Activated T-cell treated with anti-CD3 and anti-CD28 coated beads, Interleukin-2, amount 50 U/mL, for 72 hours (primary cell): ENCODE measurements around the gene PTER. TPM values are rescaled to one million over a fixed set of nuclear protein-coding genes. Genes with fewer than 3 reads are reported as not detected.

Source experiments
- ATAC-seq, 2 donors: fragments of 150-1000 bp; cut with Tn5 transposase; replicated peaks in 1 of 2; 2 replicates each; pipeline ENCODE4 v1.10.0; 2021; ENCODE audit warnings: moderate library complexity in 2 of 2, mild to moderate bottlenecking in 1 of 2
- DNase-seq, 2 donors: peaks; one replicate each; pipeline ENCODE4 v3.0.0; 2021 to 2022; ENCODE audit warnings: mixed read lengths in 1 of 2
- H3K27ac Mint-ChIP-seq: one replicate; pipeline ENCODE4 v1.8.0; 2022; ENCODE audit warnings: mild to moderate bottlenecking, moderate library complexity, mixed read lengths
- H3K27me3 Mint-ChIP-seq: one replicate; pipeline ENCODE4 v1.8.0; 2022; ENCODE audit warnings: low read depth, mixed read lengths
- H3K36me3 Mint-ChIP-seq, 2 donors: one replicate each; pipeline ENCODE4 v1.8.0; 2022; ENCODE audit warnings: mixed read lengths in 2 of 2, mild to moderate bottlenecking in 1 of 2; ENCODE audit not compliant: insufficient read depth in 2 of 2
- H3K4me1 Mint-ChIP-seq: one replicate; pipeline ENCODE4 v1.8.0; 2022; ENCODE audit warnings: low read depth, mixed read lengths
- H3K4me3 Mint-ChIP-seq, 2 donors: one replicate each; pipeline ENCODE4 v1.8.0; 2022; ENCODE audit warnings: mild to moderate bottlenecking in 2 of 2, mixed read lengths in 2 of 2, moderate library complexity in 2 of 2
- H3K9me3 Mint-ChIP-seq, 2 donors: one replicate each; pipeline ENCODE4 v1.8.0; 2022; ENCODE audit warnings: mixed read lengths in 2 of 2
- total RNA-seq, 2 donors: library from RNA; stranded (reverse); gene quantifications; one replicate each; pipeline ENCODE4 v1.2.3, GENCODE V29; 2022

The PTER gene
- total RNA-seq, result 10 to 100 TPM; 25.7 to 40.7 TPM

- ATAC-seq, result peak; percentile 98 to 99
- H3K4me1 Mint-ChIP-seq, result peaks cover 51% of the 10 kb centered on the region
These were observed at the start of gene PTER for GRCh38 chr10:16436758-16437539. Gene PTER, plus strand, starts transcription at chr10:16437010. Its CDS starts 47,375 bp downstream, at chr10:16484385.

GRCh38 chr10:16392531-16393069, 44.2 kb upstream of the PTER start:
- ATAC-seq (no peak), DNase-seq (no peak)
- Mint-ChIP-seq H3K27me3 (peaks cover 7% of the 10 kb centered on the region), H3K4me3 (no peak overlapping the region), H3K36me3 (no peaks in the 10 kb centered on the region), H3K27ac (no peak overlapping the region), H3K4me1 (no peaks in the 10 kb centered on the region), H3K9me3 (no peaks in the 10 kb centered on the region)

More at GRCh38 chr10:16436758-16437539, at the start of gene PTER:
- Mint-ChIP-seq H3K4me3 (peak within 1 kb of the TSS; percentile 95 to 96), H3K27me3 (no peaks in the 10 kb centered on the region), H3K9me3 (no peaks in the 10 kb centered on the region), H3K36me3 (peaks cover 2 to 5% of the 10 kb centered on the region in 2 donors), H3K27ac (peak within 1 kb of the TSS; percentile 92)
- DNase-seq, result peak; percentile 99

GRCh38 chr10:16393271-16393858, 43.4 kb upstream of the PTER start:
- Mint-ChIP-seq H3K27me3 (peaks cover 7% of the 10 kb centered on the region), H3K27ac (no peak overlapping the region), H3K9me3 (no peaks in the 10 kb centered on the region)

GRCh38 chr10:16401416-16401815, 35.4 kb upstream of the PTER start:
- DNase-seq, result no peak

More at GRCh38 chr10:16393271-16393858, 43.4 kb upstream of the PTER start:
- Mint-ChIP-seq H3K4me3 (no peak overlapping the region), H3K4me1 (no peaks in the 10 kb centered on the region), H3K36me3 (no peaks in the 10 kb centered on the region)
- DNase-seq (no peak), ATAC-seq (no peak)

GRCh38 chr10:16408379-16408778, 28.4 kb upstream of the PTER start:
- H3K36me3 Mint-ChIP-seq, result no peaks in the 10 kb centered on the region

More at GRCh38 chr10:16401416-16401815, 35.4 kb upstream of the PTER start:
- no peak overlapping the region for H3K4me3 Mint-ChIP-seq
- ATAC-seq, result no peak
- H3K27me3 Mint-ChIP-seq, result peaks cover 2% of the 10 kb centered on the region
- no peaks in the 10 kb centered on the region for H3K36me3 Mint-ChIP-seq
- H3K9me3 Mint-ChIP-seq, result no peaks in the 10 kb centered on the region
- H3K27ac Mint-ChIP-seq, result no peak overlapping the region
- H3K4me1 Mint-ChIP-seq, result no peaks in the 10 kb centered on the region

GRCh38 chr10:16417341-16417740, 19.5 kb upstream of the PTER start:
- Mint-ChIP-seq H3K4me3 (no peak overlapping the region), H3K27ac (no peak overlapping the region), H3K27me3 (peaks cover 7% of the 10 kb centered on the region)

More at GRCh38 chr10:16408379-16408778, 28.4 kb upstream of the PTER start:
- no peak for ATAC-seq
- no peaks in the 10 kb centered on the region for H3K9me3 Mint-ChIP-seq
- no peaks in the 10 kb centered on the region for H3K4me1 Mint-ChIP-seq
- DNase-seq, result no peak
- peaks cover 17% of the 10 kb centered on the region for H3K27me3 Mint-ChIP-seq
- H3K27ac Mint-ChIP-seq, result no peak overlapping the region
- H3K4me3 Mint-ChIP-seq, result no peak overlapping the region

GRCh38 chr10:16423599-16423998, 13.2 kb upstream of the PTER start:
- ATAC-seq (no peak), DNase-seq (no peak)
- Mint-ChIP-seq H3K4me1 (peaks cover 7% of the 10 kb centered on the region), H3K4me3 (no peak overlapping the region), H3K27me3 (peaks cover 7% of the 10 kb centered on the region), H3K36me3 (no peaks in the 10 kb centered on the region), H3K9me3 (peaks cover 2% of the 10 kb centered on the region in 2 donors), H3K27ac (no peak overlapping the region)

More at GRCh38 chr10:16417341-16417740, 19.5 kb upstream of the PTER start:
- DNase-seq (no peak), ATAC-seq (no peak)
- no peaks in the 10 kb centered on the region for H3K36me3 Mint-ChIP-seq
- H3K4me1 Mint-ChIP-seq, result no peaks in the 10 kb centered on the region
- H3K9me3 Mint-ChIP-seq, result no peaks in the 10 kb centered on the region

GRCh38 chr10:16425449-16425848, 11.4 kb upstream of the PTER start:
- Mint-ChIP-seq H3K36me3 (no peaks in the 10 kb centered on the region), H3K27me3 (no peaks in the 10 kb centered on the region), H3K4me3 (no peak overlapping the region), H3K9me3 (peaks cover 2% of the 10 kb centered on the region in 2 donors), H3K4me1 (peaks cover 7% of the 10 kb centered on the region), H3K27ac (no peak overlapping the region)
- ATAC-seq (no peak), DNase-seq (no peak)

GRCh38 chr10:16429539-16429938, 7.3 kb upstream of the PTER start:
- ATAC-seq (no peak), DNase-seq (no peak)
- Mint-ChIP-seq H3K9me3 (peaks cover 2% of the 10 kb centered on the region in 2 donors), H3K27me3 (no peaks in the 10 kb centered on the region), H3K4me1 (peaks cover 7% of the 10 kb centered on the region), H3K27ac (no peak overlapping the region), H3K36me3 (no peaks in the 10 kb centered on the region), H3K4me3 (no peak overlapping the region)

GRCh38 chr10:16436367-16436757, 448 bp upstream of the PTER start:
- peak; percentile 5 to 23 for DNase-seq
- Mint-ChIP-seq H3K4me1 (peaks cover 46% of the 10 kb centered on the region), H3K9me3 (no peaks in the 10 kb centered on the region), H3K36me3 (peaks cover 2 to 5% of the 10 kb centered on the region in 2 donors), H3K27me3 (no peaks in the 10 kb centered on the region), H3K27ac (peak overlapping the region; percentile 92), H3K4me3 (peak overlapping the region; percentile 95 to 96)
- ATAC-seq, result peak in 1 of 2 donors; percentile 0

GRCh38 chr10:16437540-16437894, 707 bp downstream of the PTER start:
- Mint-ChIP-seq H3K4me1 (peaks cover 53% of the 10 kb centered on the region), H3K36me3 (peaks cover 2 to 5% of the 10 kb centered on the region in 2 donors), H3K9me3 (no peaks in the 10 kb centered on the region), H3K27me3 (no peaks in the 10 kb centered on the region), H3K27ac (peak overlapping the region; percentile 92), H3K4me3 (peak overlapping the region; percentile 95 to 96)
- DNase-seq (no peak), ATAC-seq (no peak)

GRCh38 chr10:16439295-16439694, 2.5 kb downstream of the PTER start:
- DNase-seq (no peak), ATAC-seq (no peak)
- peaks cover 7 to 9% of the 10 kb centered on the region in 2 donors for H3K36me3 Mint-ChIP-seq
- H3K4me1 Mint-ChIP-seq, result peaks cover 62% of the 10 kb centered on the region
- H3K4me3 Mint-ChIP-seq, result peak overlapping the region; percentile 80 to 96
- H3K27ac Mint-ChIP-seq, result peak overlapping the region; percentile 55
- no peaks in the 10 kb centered on the region for H3K27me3 Mint-ChIP-seq
- no peaks in the 10 kb centered on the region for H3K9me3 Mint-ChIP-seq

GRCh38 chr10:16440396-16441133, 3.8 kb downstream of the PTER start:
- Mint-ChIP-seq H3K4me3 (peak overlapping the region; percentile 56 to 80), H3K9me3 (no peaks in the 10 kb centered on the region), H3K27ac (peak overlapping the region; percentile 84), H3K36me3 (peaks cover 7 to 11% of the 10 kb centered on the region in 2 donors), H3K27me3 (no peaks in the 10 kb centered on the region), H3K4me1 (peaks cover 62% of the 10 kb centered on the region)
- DNase-seq (peak; percentile 16 to 28), ATAC-seq (peak in 1 of 2 donors; percentile 10)
